Bronchial epithelial cell (primary cell): ENCODE data around the gene RNF180. TPM values are rescaled to one million over a fixed set of nuclear protein-coding genes. Genes with fewer than 3 reads are reported as not detected.

Experiments
- DNase-seq: peaks from one replicate; pipeline ENCODE4 v3.0.0-alpha.2; 2010; ENCODE audit warnings: low read depth
- FAIRE-seq: peaks from 2 replicates; lab custom pipeline; 2011; peaks lifted over from hg19 to GRCh38; lab: Jason Lieb, UNC
- H3K27me3 ChIP-seq: 2 replicates; pipeline ENCODE4 v1.5.1; 2011; ENCODE audit warnings: low read length; ENCODE audit not compliant: control insufficient read depth, insufficient read depth
- H3K36me3 ChIP-seq: 2 replicates; pipeline ENCODE4 v1.5.1; 2011; ENCODE audit warnings: low read length; ENCODE audit not compliant: control insufficient read depth, insufficient read depth
- H3K4me3 ChIP-seq: 2 replicates; pipeline ENCODE4 v1.5.1; 2011; ENCODE audit warnings: mild to moderate bottlenecking, low read depth, low read length, control low read depth
- total RNA-seq: library from RNA; depleted of rRNA; stranded (reverse); fragments of >200 nt; gene quantifications from 2 replicates; pipeline ENCODE4 v1.2.1, GENCODE V29; 2014
- TF ChIP-seq, protein P1 (sequence below): IDR thresholded peaks from 2 replicates; pipeline ENCODE4 v1.5.1; 2011; ENCODE audit warnings: mild to moderate bottlenecking, moderate library complexity, low read length, control low read depth, inconsistent platforms; ENCODE audit not compliant: insufficient read depth, severe bottlenecking

Gene RNF180
- total RNA-seq, 1 donor from 2014 or later: 4.5 TPM

DNA sequence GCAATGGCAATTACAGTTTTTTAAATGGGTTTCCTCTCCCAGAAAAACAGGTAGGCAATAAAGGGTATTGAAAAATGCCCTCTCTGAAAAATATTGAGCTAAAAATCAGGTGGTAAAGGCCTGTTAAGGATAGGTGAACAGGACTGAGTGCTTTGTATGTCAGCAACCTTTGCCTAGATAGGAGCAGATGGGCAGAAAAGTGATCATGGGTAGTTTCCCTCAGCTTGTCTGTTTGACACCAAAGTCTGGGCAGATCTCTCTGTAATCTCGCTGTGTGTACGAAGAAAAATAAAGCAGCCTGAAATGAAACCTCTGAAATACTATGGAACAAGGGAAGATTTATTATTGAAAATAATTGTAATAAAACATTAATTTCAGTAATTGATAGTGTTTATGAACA, 15.8 kb downstream of the RNF180 start:
- FAIRE-seq (no peak), DNase-seq (no peak)
- no peaks in the 10 kb centered on the region for H3K27me3 ChIP-seq
- H3K36me3 ChIP-seq: no peaks in the 10 kb centered on the region
- TF ChIP-seq, protein P1, sequence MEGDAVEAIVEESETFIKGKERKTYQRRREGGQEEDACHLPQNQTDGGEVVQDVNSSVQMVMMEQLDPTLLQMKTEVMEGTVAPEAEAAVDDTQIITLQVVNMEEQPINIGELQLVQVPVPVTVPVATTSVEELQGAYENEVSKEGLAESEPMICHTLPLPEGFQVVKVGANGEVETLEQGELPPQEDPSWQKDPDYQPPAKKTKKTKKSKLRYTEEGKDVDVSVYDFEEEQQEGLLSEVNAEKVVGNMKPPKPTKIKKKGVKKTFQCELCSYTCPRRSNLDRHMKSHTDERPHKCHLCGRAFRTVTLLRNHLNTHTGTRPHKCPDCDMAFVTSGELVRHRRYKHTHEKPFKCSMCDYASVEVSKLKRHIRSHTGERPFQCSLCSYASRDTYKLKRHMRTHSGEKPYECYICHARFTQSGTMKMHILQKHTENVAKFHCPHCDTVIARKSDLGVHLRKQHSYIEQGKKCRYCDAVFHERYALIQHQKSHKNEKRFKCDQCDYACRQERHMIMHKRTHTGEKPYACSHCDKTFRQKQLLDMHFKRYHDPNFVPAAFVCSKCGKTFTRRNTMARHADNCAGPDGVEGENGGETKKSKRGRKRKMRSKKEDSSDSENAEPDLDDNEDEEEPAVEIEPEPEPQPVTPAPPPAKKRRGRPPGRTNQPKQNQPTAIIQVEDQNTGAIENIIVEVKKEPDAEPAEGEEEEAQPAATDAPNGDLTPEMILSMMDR: no peak
- H3K4me3 ChIP-seq: no peak overlapping the region

DNA sequence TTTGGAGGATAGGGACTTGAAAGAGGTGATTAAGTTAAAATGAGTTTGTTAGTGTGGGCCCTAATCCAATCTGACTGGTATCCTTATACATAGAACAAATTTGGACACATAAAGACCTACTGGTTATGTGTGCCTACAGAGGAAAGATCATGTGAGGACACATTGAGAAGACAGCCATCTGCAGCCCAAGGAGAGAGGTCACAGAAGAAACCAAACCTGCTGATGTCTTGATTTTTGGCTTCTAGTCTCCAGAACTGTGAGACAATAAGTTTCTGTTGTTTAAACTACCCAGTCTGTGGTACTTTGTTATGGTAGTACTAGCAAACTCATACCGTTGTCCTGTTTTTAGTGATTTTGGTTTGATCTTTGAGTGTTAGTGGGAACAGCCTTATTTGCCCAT, 18.3 kb downstream of the RNF180 start:
- no peak overlapping the region for H3K4me3 ChIP-seq
- H3K27me3 ChIP-seq: no peaks in the 10 kb centered on the region
- DNase-seq (no peak), FAIRE-seq (no peak)
- H3K36me3 ChIP-seq: no peaks in the 10 kb centered on the region
- TF ChIP-seq, protein P1: no peak

DNA sequence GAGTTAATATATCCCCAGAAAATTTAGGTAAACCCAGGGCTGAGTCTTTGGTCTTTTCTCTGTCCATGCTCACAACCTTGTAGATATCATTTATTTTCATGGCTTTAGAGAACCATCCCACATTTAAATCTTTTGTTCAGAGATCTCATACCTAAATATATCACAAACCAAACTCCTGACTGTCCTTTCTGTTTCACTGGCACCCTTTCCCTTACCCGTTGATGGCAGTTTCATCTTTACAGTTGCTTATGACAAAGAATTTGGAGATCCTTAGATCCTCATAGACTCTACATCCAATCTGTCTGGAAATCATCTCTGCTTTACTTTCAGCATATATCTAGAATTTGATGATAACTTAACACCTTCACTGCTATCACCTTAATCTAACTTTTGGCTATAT, 19.2 kb downstream of the RNF180 start:
- FAIRE-seq (no peak), DNase-seq (no peak)
- H3K27me3 ChIP-seq: no peaks in the 10 kb centered on the region
- H3K36me3 ChIP-seq: no peaks in the 10 kb centered on the region
- TF ChIP-seq, protein P1: no peak
- H3K4me3 ChIP-seq: no peak overlapping the region

DNA sequence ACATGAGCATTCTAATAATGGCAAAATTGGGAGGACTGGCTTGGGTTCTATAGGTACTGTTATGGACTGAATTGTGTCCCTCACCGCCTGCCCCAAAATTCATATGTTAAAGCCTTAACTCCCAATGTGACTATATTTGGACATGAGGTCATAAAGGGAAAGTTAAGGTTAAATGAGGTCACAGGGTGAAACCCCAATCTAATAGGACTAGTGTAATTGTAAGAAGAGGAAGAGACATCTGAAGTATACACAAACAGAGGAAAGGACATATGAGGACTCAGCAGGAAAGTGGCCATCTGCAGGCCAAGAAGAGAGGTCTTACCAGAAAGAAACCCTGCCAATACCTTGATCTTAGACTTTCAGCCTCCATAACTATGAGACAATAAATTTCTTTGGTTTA, 23.1 kb downstream of the RNF180 start:
- FAIRE-seq (no peak), DNase-seq (no peak)
- Histone ChIP-seq H3K27me3 (no peaks in the 10 kb centered on the region), H3K4me3 (no peak overlapping the region), H3K36me3 (no peaks in the 10 kb centered on the region)
- TF ChIP-seq, protein P1: no peak

DNA sequence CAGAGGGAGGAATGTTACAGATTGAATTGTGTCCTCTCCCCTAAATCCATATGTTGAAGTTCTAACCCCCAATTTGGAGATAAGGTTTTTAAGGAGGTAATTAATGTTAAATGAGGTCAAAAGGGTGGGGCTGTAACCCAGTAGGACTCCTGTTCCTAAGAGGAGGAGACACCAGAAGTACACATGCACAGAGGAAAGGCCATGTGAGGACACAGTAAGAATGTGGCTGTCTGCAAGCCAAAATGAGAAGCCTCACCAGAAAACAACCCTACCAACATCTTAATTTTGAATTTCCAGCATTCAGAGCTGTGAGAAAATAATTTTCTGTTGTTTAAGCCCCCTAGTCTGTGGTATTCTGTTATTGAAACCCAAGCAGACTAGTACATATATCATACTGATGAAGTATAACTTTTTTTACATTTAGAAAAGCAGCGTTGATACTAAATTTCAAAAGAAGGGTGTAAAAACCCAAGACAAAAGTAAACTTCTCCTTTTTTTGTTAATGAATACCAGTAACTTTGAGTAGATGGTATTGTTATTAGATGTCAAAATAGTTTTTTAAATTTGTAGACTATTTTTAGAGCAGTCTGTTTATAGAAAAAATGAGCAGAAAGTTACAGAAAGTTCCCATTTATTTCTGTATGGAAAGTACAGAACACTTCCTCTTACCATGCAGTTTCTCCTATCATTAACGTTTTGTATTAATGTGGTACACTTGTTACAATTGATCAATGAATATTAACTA, 25.1 kb downstream of the RNF180 start:
- FAIRE-seq (no peak), DNase-seq (no peak)
- H3K4me3 ChIP-seq: no peak overlapping the region
- no peaks in the 10 kb centered on the region for H3K36me3 ChIP-seq
- H3K27me3 ChIP-seq: no peaks in the 10 kb centered on the region
- TF ChIP-seq, protein P1: no peak

DNA sequence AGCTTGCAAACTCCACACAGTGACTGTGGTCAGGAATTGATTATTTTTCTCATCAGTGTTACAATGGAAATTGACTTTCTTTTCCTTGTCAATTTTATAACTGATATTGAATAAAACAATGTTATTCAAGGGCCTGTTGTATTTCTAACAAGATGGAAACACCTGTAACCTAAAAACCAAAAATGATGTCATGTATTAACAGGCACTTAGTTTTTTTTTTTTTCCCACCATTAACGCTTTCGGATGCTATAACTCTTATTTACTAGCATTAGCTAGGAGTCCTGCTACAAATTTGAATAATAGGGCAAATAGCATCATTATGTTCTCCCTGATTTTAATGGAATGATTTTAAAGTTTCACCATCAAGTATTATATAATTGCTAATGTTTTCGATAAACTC, 30.3 kb downstream of the RNF180 start:
- Histone ChIP-seq H3K4me3 (no peak overlapping the region), H3K27me3 (no peaks in the 10 kb centered on the region), H3K36me3 (no peaks in the 10 kb centered on the region)
- TF ChIP-seq, protein P1: no peak
- DNase-seq (no peak), FAIRE-seq (no peak)
